IMR-90 (cell line): ENCODE results near the gene NOS1AP. TPM values are rescaled to one million over a fixed set of nuclear protein-coding genes. Genes with fewer than 3 reads are reported as not detected.

Experiments used
- ATAC-seq: fragments of 200-7000 bp; cut with Tn5 transposase; 2 replicates; pipeline ENCODE4 v1.9.1; 2020; ENCODE audit warnings: low read depth, mild to moderate bottlenecking, moderate library complexity
- BruUV-seq: library from RNA; stranded (reverse); fragments of 400-500 nt; replicated peaks from 2 replicates; lab custom pipeline; 2021; lab: Mats Ljungman, UMichigan
- CTCF ChIA-PET: fragments of 300-600 bp; formaldehyde crosslinking; extraction: SDS; loops from one replicate; lab custom pipeline; 2021; ENCODE audit warnings: antibody characterized with exemption; lab: Yijun Ruan, JAX
- POLR2A ChIA-PET: fragments of 300-600 bp; sonication (Branson Sonifier 250); formaldehyde crosslinking; loops from one replicate; lab custom pipeline; 2022; ENCODE audit warnings: antibody characterized with exemption; ENCODE audit not compliant: unreplicated experiment; lab: Charles Lee
- DNase-seq: peaks from one replicate; pipeline ENCODE4 v3.0.0; 2013
- H2AFZ ChIP-seq: replicated peaks from 2 replicates; pipeline ENCODE3; 2013; ENCODE audit warnings: low read length, mild to moderate bottlenecking; ENCODE audit not compliant: poor library complexity
- H2AK5ac ChIP-seq: 2 replicates; pipeline ENCODE4 v1.6.1; 2013; ENCODE audit warnings: low read depth, low read length, inconsistent platforms
- H2AK9ac ChIP-seq: replicated peaks from 2 replicates; pipeline ENCODE3; 2013; ENCODE audit warnings: mild to moderate bottlenecking, low read depth, low read length, moderate library complexity; ENCODE audit not compliant: poor library complexity
- H2BK120ac ChIP-seq: 2 replicates; pipeline ENCODE4 v1.6.1; 2013; ENCODE audit warnings: low read depth, low read length, inconsistent platforms
- H2BK15ac ChIP-seq: 3 replicates; pipeline ENCODE4 v1.6.1; 2013; ENCODE audit warnings: low read depth, low read length, inconsistent platforms
- H2BK20ac ChIP-seq: 2 replicates; pipeline ENCODE4 v1.6.1; 2013; ENCODE audit warnings: low read depth, mild to moderate bottlenecking, inconsistent platforms, low read length, moderate library complexity
- H2BK5ac ChIP-seq: 2 replicates; pipeline ENCODE4 v1.6.1; 2013; ENCODE audit warnings: mild to moderate bottlenecking, low read depth, low read length, inconsistent platforms; ENCODE audit not compliant: poor library complexity, severe bottlenecking
- H3K14ac ChIP-seq: replicated peaks from 2 replicates; pipeline ENCODE4 v1.6.1; 2013; ENCODE audit warnings: low read depth, low read length, inconsistent platforms
- H3K18ac ChIP-seq: 2 replicates; pipeline ENCODE4 v1.6.1; 2013; ENCODE audit warnings: low read depth, low read length, control low read depth
- H3K23ac ChIP-seq: 2 replicates; pipeline ENCODE4 v1.6.1; 2013; ENCODE audit warnings: low read depth, low read length, inconsistent platforms
- H3K27ac ChIP-seq: 2 replicates; pipeline ENCODE4 v1.5.1; 2013; ENCODE audit warnings: mild to moderate bottlenecking, control low read depth, low read length; ENCODE audit not compliant: insufficient read depth
- H3K27me3 ChIP-seq: 2 replicates; pipeline ENCODE4 v1.6.1; 2013; ENCODE audit warnings: low read length; ENCODE audit not compliant: control insufficient read depth, insufficient read depth
- H3K36me3 ChIP-seq: 2 replicates; pipeline ENCODE4 v1.6.1; 2013; ENCODE audit warnings: low read length, mixed read lengths; ENCODE audit not compliant: control insufficient read depth, insufficient read depth
- H3K4ac ChIP-seq: 2 replicates; pipeline ENCODE4 v1.6.1; 2013; ENCODE audit warnings: low read depth, low read length, inconsistent platforms
- H3K4me1 ChIP-seq: 2 replicates; pipeline ENCODE4 v1.6.1; 2013; ENCODE audit warnings: low read length, mixed read lengths; ENCODE audit not compliant: control insufficient read depth, insufficient read depth
- H3K4me2 ChIP-seq: 2 replicates; pipeline ENCODE4 v1.6.1; 2013; ENCODE audit warnings: low read depth, mild to moderate bottlenecking, control low read depth, low read length, moderate library complexity
- H3K4me3 ChIP-seq: 2 replicates; pipeline ENCODE4 v1.5.1; 2013; ENCODE audit warnings: low read depth, mild to moderate bottlenecking, control low read depth, low read length, moderate library complexity; ENCODE audit not compliant: insufficient read depth
- H3K56ac ChIP-seq: 2 replicates; pipeline ENCODE4 v1.6.1; 2013; ENCODE audit warnings: low read length, inconsistent platforms; ENCODE audit not compliant: insufficient read depth; ENCODE audit errors: extremely low read depth
- H3K79me1 ChIP-seq, 2 experiments: 2 replicates each; pipeline ENCODE4 v1.6.1; 2013; ENCODE audit warnings: low read length in 2 of 2, inconsistent platforms in 1 of 2, low read depth in 1 of 2
- H3K9ac ChIP-seq: 2 replicates; pipeline ENCODE4 v1.6.1; 2013; ENCODE audit warnings: low read depth, low read length, control low read depth
- H3K9me1 ChIP-seq: 2 replicates; pipeline ENCODE4 v1.6.1; 2013; ENCODE audit warnings: low read length, inconsistent platforms; ENCODE audit not compliant: insufficient read depth
- H3K9me3 ChIP-seq: 2 replicates; pipeline ENCODE4 v1.6.1; 2013; ENCODE audit warnings: low read length; ENCODE audit not compliant: control insufficient read depth, insufficient read depth
- H4K20me1 ChIP-seq: 2 replicates; pipeline ENCODE4 v1.6.1; 2013; ENCODE audit warnings: low read length, inconsistent platforms; ENCODE audit not compliant: insufficient read depth
- H4K5ac ChIP-seq: 2 replicates; pipeline ENCODE4 v1.6.1; 2013; ENCODE audit warnings: mild to moderate bottlenecking, low read depth, low read length, control low read depth
- H4K8ac ChIP-seq, 2 experiments: 2 replicates each; pipeline ENCODE4 v1.6.1; 2013; ENCODE audit warnings: low read depth in 2 of 2, low read length in 2 of 2, control low read depth in 1 of 2, inconsistent platforms in 1 of 2
- H4K91ac ChIP-seq: 2 replicates; pipeline ENCODE4 v1.6.1; 2013; ENCODE audit warnings: low read depth, low read length, inconsistent platforms; ENCODE audit not compliant: insufficient read depth
- BHLHE40 ChIP-seq: fragments of 150-350 bp; IDR thresholded peaks from 2 replicates; pipeline ENCODE4 v1.6.1; 2016; ENCODE audit warnings: mild to moderate bottlenecking, low read depth, low read length
- CEBPB ChIP-seq: IDR thresholded peaks from 2 replicates; pipeline ENCODE4 v1.6.1; 2012; ENCODE audit warnings: low read depth, low read length, improper control_type of control experiment
- CTCF ChIP-seq: conservative IDR thresholded peaks from 2 replicates; pipeline ENCODE4 v1.5.1; 2012; ENCODE audit warnings: mild to moderate bottlenecking, low read depth, low read length, improper control_type of control experiment
- MAZ ChIP-seq: IDR thresholded peaks from 2 replicates; pipeline ENCODE4 v1.6.1; 2012; ENCODE audit warnings: low read depth, mild to moderate bottlenecking, low read length, improper control_type of control experiment, moderate library complexity, borderline replicate concordance
- MXI1 ChIP-seq: IDR thresholded peaks from 2 replicates; pipeline ENCODE4 v1.6.1; 2012; ENCODE audit warnings: low read depth, mild to moderate bottlenecking, low read length, moderate library complexity, borderline replicate concordance
- POLR2A ChIP-seq: IDR thresholded peaks from 2 replicates; pipeline ENCODE4 v1.6.1; 2012; ENCODE audit warnings: mild to moderate bottlenecking, low read depth, low read length
- RCOR1 ChIP-seq: IDR thresholded peaks from 2 replicates; pipeline ENCODE4 v1.6.1; 2012; ENCODE audit warnings: mild to moderate bottlenecking, low read length, improper control_type of control experiment; ENCODE audit not compliant: insufficient replicate concordance
- RFX5 ChIP-seq: IDR thresholded peaks from 2 replicates; pipeline ENCODE4 v1.8.0; 2012; ENCODE audit warnings: low read depth, mild to moderate bottlenecking, low read length, moderate library complexity
- SMC3 ChIP-seq: fragments of 150-350 bp; IDR thresholded peaks from 2 replicates; pipeline ENCODE4 v1.6.1; 2016; ENCODE audit warnings: low read depth, mild to moderate bottlenecking, antibody characterized with exemption, low read length, moderate library complexity
- WGBS, 2 experiments: methylation state at CpG; one replicate each; pipeline versions ENCODE4 v1.1.5 to v1.1.7; 2013; ENCODE audit warnings: missing lambda C conversion rate in 2 of 2; ENCODE audit not compliant: insufficient read length in 1 of 2; ENCODE audit errors: extremely low coverage in 2 of 2; 5-methylcytosine and 5-hydroxymethylcytosine counted together
- dilution Hi-C: fragments of 300-500 bp; cut with HindIII; formaldehyde crosslinking; loops from one replicate; pipeline ENCODE4 v1.14.3; 2018; ENCODE audit warnings: low sequenced_read_pairs; ENCODE audit not compliant: unreplicated experiment
- in situ Hi-C: fragments of 300-500 bp; cut with MboI; formaldehyde crosslinking; loops from 3 replicates; pipeline ENCODE4 v1.14.3; 2019; ENCODE audit warnings: low sequenced_read_pairs, inconsistent platforms, mixed read lengths
- intact Hi-C: fragments of 100-400 bp; cut with micrococcal nuclease; formaldehyde crosslinking; loops from 2 replicates; pipeline ENCODE4 v1.10.0; 2022
- polyA plus RNA-seq, 3 experiments: library from polyadenylated mRNA; depleted of rRNA; stranded (reverse); fragments of >200 nt; gene quantifications; 2 replicates each; pipeline ENCODE4 v1.2.3, GENCODE V29; 2012; ENCODE audit warnings: low replicate concordance in 1 of 3
- total RNA-seq: library from RNA; depleted of rRNA; stranded (reverse); fragments of >200 nt; gene quantifications from 2 replicates; pipeline ENCODE4 v1.2.3, GENCODE V29; 2012

NOS1AP gene
- total and polyA plus RNA-seq, 2 of the 4 experiments (the other 2 are of a cell fraction): 0.18 to 0.19 TPM

GRCh38 chr1:162206749-162207635, 137.5 kb downstream of the NOS1AP start:
- Histone ChIP-seq H3K9ac (no peak overlapping the region), H3K9me3 (no peaks in the 10 kb centered on the region), H2AK5ac (no peak overlapping the region), H3K4me2 (no peak overlapping the region), H2BK120ac (no peak overlapping the region), H4K20me1 (no peaks in the 10 kb centered on the region), H2BK15ac (no peak overlapping the region), H3K18ac (no peak overlapping the region), H3K14ac (no peak overlapping the region), H3K4ac (no peak overlapping the region), H2BK20ac (no peak overlapping the region), H3K27me3 (peaks cover 10% of the 10 kb centered on the region), H4K8ac (no peak overlapping the region), H3K27ac (no peak overlapping the region), H3K23ac (no peak overlapping the region), H3K56ac (no peak overlapping the region), H2BK5ac (no peak overlapping the region), H3K79me1 (no peaks in the 10 kb centered on the region), H4K5ac (no peak overlapping the region), H4K91ac (no peak overlapping the region), H3K9me1 (no peaks in the 10 kb centered on the region), H3K36me3 (no peaks in the 10 kb centered on the region), H2AK9ac (no peak overlapping the region), H3K4me1 (no peaks in the 10 kb centered on the region), H2AFZ (no peak overlapping the region), H3K4me3 (no peak overlapping the region)
- in situ Hi-C loops: no loop called here
- ChIA-PET CTCF (no interaction called here), POLR2A (no interaction called here)
- no CpG with 5 or more reads among the region's 12 CpGs for WGBS, 2 experiments
- ATAC-seq (no peak), DNase-seq (no peak)
- TF ChIP-seq CTCF (no peak), MAZ (no peak), SMC3 (no peak), CEBPB (no peak), RFX5 (no peak), MXI1 (no peak), POLR2A (no peak), BHLHE40 (no peak), RCOR1 (no peak)
- dilution Hi-C loops: no loop called here
- intact Hi-C loops: no loop called here
- BruUV-seq: no TSS peak
